RWPE2 (cell line): Measurements from ENCODE around the gene CXCL14.

ENCODE experiments used
- ATAC-seq: fragments of 200-7000 bp; cut with Tn5 transposase; 3 replicates; pipeline ENCODE4 v1.9.1; 2021; ENCODE audit warnings: low read depth
- DNase-seq: peaks from one replicate; pipeline ENCODE4 v3.0.0-alpha.2; 2020; ENCODE audit warnings: low spot score
- H3K27ac ChIP-seq: fragments of 450-650 bp; 2 replicates; pipeline ENCODE4 v1.5.1; 2017; ENCODE audit warnings: mild to moderate bottlenecking; ENCODE audit not compliant: poor library complexity, severe bottlenecking
- H3K27me3 ChIP-seq: fragments of 250-450 bp; sonication (Bioruptor Pico); 2 replicates; pipeline ENCODE4 v1.5.1; 2021; ENCODE audit warnings: mild to moderate bottlenecking, moderate library complexity; ENCODE audit not compliant: insufficient read depth, poor library complexity, severe bottlenecking
- H3K36me3 ChIP-seq: fragments of 250-450 bp; sonication (Bioruptor Pico); 2 replicates; pipeline ENCODE4 v1.5.1; 2020; ENCODE audit warnings: low read depth, mild to moderate bottlenecking, moderate library complexity
- H3K4me1 ChIP-seq: fragments of 250-450 bp; sonication (Bioruptor Pico); 2 replicates; pipeline ENCODE4 v1.5.1; 2021; ENCODE audit warnings: mild to moderate bottlenecking, moderate library complexity; ENCODE audit not compliant: insufficient read depth, poor library complexity, severe bottlenecking
- H3K4me3 ChIP-seq: fragments of 250-450 bp; sonication (Bioruptor Pico); 2 replicates; pipeline ENCODE4 v1.5.1; 2021; ENCODE audit warnings: mild to moderate bottlenecking, moderate library complexity; ENCODE audit not compliant: severe bottlenecking
- H3K9me3 ChIP-seq: fragments of 250-450 bp; sonication (Bioruptor Pico); 2 replicates; pipeline ENCODE4 v1.5.1; 2021; ENCODE audit warnings: mild to moderate bottlenecking, moderate library complexity; ENCODE audit not compliant: severe bottlenecking
- TF ChIP-seq, protein P1 (sequence below): fragments of 450-650 bp; IDR thresholded peaks from one replicate; pipeline ENCODE4 v1.5.1; 2017; ENCODE audit warnings: mild to moderate bottlenecking, moderate library complexity; ENCODE audit not compliant: poor library complexity, severe bottlenecking

The CXCL14 gene

DNA sequence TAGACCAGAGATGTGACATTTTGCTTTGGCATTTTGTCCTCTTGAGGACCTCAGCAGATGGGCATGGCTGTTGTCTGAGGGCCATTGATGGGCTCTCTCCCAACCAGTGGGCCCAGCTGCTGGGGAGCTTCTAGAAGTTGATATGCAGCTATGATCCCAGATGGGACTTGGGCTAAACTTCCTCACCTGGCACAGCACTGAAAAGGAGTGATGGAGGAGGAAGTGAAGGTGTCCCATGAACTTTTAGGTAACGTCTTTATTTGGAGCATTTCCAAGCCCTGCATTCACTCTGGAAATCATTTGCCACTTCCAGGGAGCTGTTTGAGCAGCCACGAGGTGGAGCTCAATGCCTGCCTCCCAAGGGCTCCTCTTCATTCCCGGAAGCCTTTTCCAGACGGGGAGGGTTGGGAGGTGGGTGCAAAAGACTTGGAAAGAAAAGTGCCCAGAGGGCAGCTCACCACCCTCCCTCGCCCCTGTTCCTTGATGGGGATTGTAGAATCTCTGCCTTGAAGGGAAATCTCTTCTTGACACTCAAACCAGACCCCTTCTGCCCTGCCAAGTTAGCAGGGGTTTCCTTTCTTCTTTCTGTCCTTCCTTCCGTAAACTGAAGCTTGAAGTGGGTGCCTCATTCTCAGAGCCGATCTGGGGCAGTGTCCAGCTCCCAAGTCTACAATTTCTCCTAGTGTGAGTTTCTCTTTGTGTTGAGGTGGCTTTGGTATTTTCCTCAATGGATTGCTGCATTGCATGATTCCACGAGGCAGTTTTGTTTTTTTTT is 24.9 kb downstream of the CXCL14 start:
- Histone ChIP-seq H3K27ac (no peak overlapping the region), H3K36me3 (no peaks in the 10 kb centered on the region), H3K4me3 (no peak overlapping the region), H3K4me1 (no peaks in the 10 kb centered on the region), H3K9me3 (no peaks in the 10 kb centered on the region), H3K27me3 (no peaks in the 10 kb centered on the region)
- no peak for DNase-seq
- TF ChIP-seq, protein P1, sequence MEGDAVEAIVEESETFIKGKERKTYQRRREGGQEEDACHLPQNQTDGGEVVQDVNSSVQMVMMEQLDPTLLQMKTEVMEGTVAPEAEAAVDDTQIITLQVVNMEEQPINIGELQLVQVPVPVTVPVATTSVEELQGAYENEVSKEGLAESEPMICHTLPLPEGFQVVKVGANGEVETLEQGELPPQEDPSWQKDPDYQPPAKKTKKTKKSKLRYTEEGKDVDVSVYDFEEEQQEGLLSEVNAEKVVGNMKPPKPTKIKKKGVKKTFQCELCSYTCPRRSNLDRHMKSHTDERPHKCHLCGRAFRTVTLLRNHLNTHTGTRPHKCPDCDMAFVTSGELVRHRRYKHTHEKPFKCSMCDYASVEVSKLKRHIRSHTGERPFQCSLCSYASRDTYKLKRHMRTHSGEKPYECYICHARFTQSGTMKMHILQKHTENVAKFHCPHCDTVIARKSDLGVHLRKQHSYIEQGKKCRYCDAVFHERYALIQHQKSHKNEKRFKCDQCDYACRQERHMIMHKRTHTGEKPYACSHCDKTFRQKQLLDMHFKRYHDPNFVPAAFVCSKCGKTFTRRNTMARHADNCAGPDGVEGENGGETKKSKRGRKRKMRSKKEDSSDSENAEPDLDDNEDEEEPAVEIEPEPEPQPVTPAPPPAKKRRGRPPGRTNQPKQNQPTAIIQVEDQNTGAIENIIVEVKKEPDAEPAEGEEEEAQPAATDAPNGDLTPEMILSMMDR, result peak; percentile 84
- peak; percentile 70 for ATAC-seq

DNA sequence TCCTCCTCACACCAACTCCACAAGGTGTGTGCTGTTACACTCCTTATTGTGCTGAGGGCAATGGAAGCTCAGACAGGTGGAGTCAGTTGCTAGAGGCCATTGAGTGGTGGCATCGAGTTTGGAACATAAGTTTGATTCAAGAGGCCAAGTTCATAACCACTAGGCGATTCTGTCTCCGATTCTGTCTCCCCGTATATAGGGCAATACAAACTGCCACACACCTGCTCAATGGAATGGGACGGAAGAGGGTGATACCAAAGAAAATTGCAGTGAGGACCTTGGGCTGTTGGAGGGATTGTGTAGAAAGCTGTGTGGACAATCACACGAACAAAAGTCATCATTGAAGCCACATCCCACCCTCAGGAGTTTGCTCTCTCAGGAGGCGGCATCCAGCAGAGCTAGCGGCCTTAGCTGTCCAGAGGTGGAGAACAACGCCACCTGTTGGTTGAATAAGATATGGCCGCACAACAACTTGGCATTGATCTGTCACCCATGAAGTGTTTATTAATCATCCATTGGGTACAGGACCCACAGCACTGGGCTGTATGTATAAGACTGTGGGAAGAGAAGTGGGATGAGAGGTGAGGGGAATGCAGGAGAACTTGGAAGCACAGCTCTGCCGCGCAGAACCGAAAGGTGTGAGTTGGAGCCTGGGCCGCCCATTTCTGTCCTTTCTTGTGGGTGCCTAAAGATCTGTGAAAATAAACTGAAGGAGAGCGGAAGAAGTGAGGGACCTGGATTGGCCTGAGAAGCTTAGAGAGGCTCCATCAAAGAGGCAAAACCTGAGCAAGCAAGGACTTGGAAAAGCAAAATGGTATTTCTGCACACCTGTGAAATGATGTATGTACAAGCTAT is 27.0 kb downstream of the CXCL14 start:
- Histone ChIP-seq H3K4me1 (no peaks in the 10 kb centered on the region), H3K27me3 (peaks cover 3% of the 10 kb centered on the region), H3K36me3 (no peaks in the 10 kb centered on the region), H3K4me3 (no peak overlapping the region), H3K27ac (no peak overlapping the region), H3K9me3 (no peaks in the 10 kb centered on the region)
- peak; percentile 78 for ATAC-seq
- DNase-seq, result no peak
- TF ChIP-seq, protein P1, result peak; percentile 97

DNA sequence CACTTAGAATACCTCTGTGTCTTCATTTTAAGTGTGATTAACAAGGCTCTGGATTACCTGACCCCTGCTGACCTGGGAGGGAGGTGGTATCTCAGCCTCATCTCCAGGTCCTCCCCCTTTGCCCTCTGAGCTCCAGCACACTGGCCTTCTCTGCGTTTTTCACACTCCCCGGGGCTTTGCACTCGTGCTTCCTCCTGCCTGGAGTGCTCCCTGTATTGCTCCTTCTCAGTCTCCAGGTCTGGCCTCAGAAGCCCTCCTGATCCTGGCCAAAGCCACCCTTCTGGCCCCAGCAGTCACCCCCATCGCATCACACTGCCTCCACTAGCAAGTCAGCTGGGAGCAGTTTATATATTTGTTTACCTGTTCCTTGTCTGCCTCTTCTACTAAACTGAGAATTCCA is 29.4 kb downstream of the CXCL14 start:
- no peak for DNase-seq
- TF ChIP-seq, protein P1, result no peak
- ATAC-seq, result no peak
- Histone ChIP-seq H3K4me3 (no peak overlapping the region), H3K27ac (no peak overlapping the region), H3K36me3 (no peaks in the 10 kb centered on the region), H3K27me3 (peaks cover 10% of the 10 kb centered on the region), H3K9me3 (no peaks in the 10 kb centered on the region), H3K4me1 (no peaks in the 10 kb centered on the region)

DNA sequence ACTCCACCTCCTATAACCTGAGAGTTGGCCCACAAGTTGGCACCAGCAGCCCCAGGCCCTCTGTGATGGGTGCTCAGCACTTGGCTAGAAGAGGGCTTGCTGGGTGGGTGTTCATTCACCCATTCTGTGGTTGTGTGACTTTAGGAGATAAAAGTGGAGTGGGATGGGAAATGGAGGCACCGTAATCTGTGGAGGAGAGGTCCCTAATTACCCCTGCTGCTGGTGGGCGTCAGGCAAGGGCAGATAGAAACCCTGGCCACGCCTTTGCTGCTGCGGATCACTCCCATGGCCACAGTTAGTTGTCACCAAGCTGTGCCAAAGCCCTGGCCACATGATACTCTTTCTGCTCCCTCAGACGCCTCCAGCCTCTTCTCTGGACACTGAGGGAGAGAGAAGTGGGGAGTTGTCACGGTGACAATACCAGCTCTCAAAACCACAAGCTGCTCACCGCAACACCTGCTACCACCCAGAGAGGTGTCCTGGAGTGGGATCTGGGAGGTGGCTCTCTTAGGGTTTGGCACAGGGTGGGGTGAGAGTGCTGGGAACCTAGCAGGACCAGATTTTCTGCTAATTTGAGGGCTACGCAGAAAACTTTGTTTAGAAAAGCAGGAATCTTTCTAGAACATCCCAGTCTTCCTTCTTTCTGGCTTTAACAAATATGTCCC is 31.1 kb downstream of the CXCL14 start:
- Histone ChIP-seq H3K4me1 (no peaks in the 10 kb centered on the region), H3K4me3 (no peak overlapping the region), H3K27ac (no peak overlapping the region), H3K36me3 (no peaks in the 10 kb centered on the region), H3K9me3 (no peaks in the 10 kb centered on the region), H3K27me3 (peaks cover 27% of the 10 kb centered on the region)
- ATAC-seq (no peak), DNase-seq (no peak)
- TF ChIP-seq, protein P1, result no peak
